Measurements from ENCODE around the gene GLRX5.

Gene GLRX5

GRCh38 chr14:95491936-95492608 is 42.8 kb upstream of the GLRX5 start:
- Histone ChIP-seq H3K27me3 (ENCODE audit: control insufficient read depth in 1 of 2, insufficient read depth in 2 of 2, low read length in 2 of 2) (peaks cover 3 to 10% of the 10 kb centered on the region in 2 donors), H3K36me3 (ENCODE audit: control insufficient read depth in 2 of 2, insufficient read depth in 2 of 2, low read length in 2 of 2) (no peaks in the 10 kb centered on the region), H3K9me3 (ENCODE audit: control insufficient read depth in 2 of 2, low read length in 2 of 2) (no peaks in the 10 kb centered on the region), H3K27ac (ENCODE audit: low read length) (no peak overlapping the region), H3K4me3 (ENCODE audit: low read length in 2 of 2) (no peak overlapping the region), H3K9ac (ENCODE audit: low read length in 2 of 2) (no peak overlapping the region), H3K4me1 (ENCODE audit: control insufficient read depth, insufficient read depth, low read length) (peaks cover 29% of the 10 kb centered on the region)

DNA sequence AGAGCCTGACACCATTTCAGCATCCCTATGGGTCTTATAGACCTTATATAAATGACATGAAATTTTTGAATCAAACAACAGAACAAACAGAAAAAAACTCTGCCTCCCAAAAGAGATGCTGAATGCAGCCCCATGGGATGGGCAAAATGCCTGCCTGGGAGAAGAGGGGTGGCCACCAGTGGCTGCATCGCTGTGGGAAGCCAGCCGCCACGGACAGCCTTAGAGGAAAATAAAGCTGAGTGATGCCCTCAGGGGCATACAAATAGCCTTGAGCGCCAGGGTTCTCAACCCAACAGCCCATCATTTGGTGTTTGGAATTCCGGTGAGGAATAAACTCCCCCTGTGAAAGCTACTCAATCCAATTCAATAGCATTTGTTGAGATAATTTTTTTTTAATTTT is 41.3 kb upstream of the GLRX5 start:
- H3K27me3 ChIP-seq (ENCODE audit: control insufficient read depth in 1 of 2, insufficient read depth in 2 of 2, low read length in 2 of 2) = peaks cover 3 to 10% of the 10 kb centered on the region in 2 donors
- H3K4me1 ChIP-seq (ENCODE audit: control insufficient read depth, insufficient read depth, low read length) = peaks cover 35% of the 10 kb centered on the region
- no peaks in the 10 kb centered on the region for H3K36me3 ChIP-seq (ENCODE audit: control insufficient read depth in 2 of 2, insufficient read depth in 2 of 2, low read length in 2 of 2)
- no peak overlapping the region for H3K27ac ChIP-seq (ENCODE audit: low read length)
- H3K4me3 ChIP-seq (ENCODE audit: low read length in 2 of 2) = no peak overlapping the region
- H3K9ac ChIP-seq (ENCODE audit: low read length in 2 of 2) = no peak overlapping the region
- no peaks in the 10 kb centered on the region for H3K9me3 ChIP-seq (ENCODE audit: control insufficient read depth in 2 of 2, low read length in 2 of 2)

DNA sequence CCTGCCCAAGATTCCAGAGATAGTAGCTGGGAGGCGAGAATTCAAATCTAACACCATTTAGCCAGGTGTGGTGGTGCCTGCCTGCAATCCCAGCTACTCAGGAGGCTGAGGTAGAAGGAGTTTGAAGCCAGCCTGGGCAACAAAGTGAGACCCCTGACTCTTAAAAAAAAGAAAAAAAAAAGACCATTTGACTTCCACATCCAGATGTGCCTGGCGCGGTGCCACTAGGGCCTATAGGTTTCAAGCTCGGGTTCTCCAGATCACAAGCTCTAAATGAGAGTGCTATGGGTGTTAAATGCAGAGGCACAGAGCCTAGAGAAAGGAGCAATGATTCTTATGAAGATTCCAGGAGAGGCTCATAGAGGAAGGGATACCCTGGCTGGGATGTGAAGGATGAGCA is 40.9 kb upstream of the GLRX5 start:
- Histone ChIP-seq H3K9ac (ENCODE audit: low read length in 2 of 2) (no peak overlapping the region), H3K36me3 (ENCODE audit: control insufficient read depth in 2 of 2, insufficient read depth in 2 of 2, low read length in 2 of 2) (no peaks in the 10 kb centered on the region), H3K4me1 (ENCODE audit: control insufficient read depth, insufficient read depth, low read length) (peaks cover 36% of the 10 kb centered on the region), H3K27ac (ENCODE audit: low read length) (no peak overlapping the region), H3K9me3 (ENCODE audit: control insufficient read depth in 2 of 2, low read length in 2 of 2) (no peaks in the 10 kb centered on the region), H3K27me3 (ENCODE audit: control insufficient read depth in 1 of 2, insufficient read depth in 2 of 2, low read length in 2 of 2) (peaks cover 3 to 10% of the 10 kb centered on the region in 2 donors), H3K4me3 (ENCODE audit: low read length in 2 of 2) (no peak overlapping the region)

DNA sequence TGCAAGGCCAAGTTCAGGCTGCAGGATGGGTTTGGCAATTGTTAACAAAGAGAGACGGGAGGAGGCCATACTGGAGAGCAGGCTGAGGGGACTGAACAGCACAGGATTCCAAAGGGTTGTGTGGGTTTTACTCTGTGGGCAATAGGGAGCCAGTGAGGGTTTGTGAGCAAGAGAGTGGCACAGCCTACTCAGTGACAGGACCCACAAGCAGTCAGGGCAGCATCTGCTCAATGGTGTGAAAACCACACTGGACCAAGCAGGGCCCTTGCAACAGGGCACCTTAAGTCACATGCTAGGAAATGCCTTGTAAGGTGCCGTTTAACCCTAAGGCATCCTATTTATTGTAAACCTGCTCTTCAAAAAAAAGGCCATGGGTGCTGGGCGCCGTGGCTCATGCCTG is 40.4 kb upstream of the GLRX5 start:
- no peaks in the 10 kb centered on the region for H3K36me3 ChIP-seq (ENCODE audit: control insufficient read depth in 2 of 2, insufficient read depth in 2 of 2, low read length in 2 of 2)
- H3K4me3 ChIP-seq (ENCODE audit: low read length in 2 of 2) = no peak overlapping the region
- no peak overlapping the region for H3K27ac ChIP-seq (ENCODE audit: low read length)
- H3K4me1 ChIP-seq (ENCODE audit: control insufficient read depth, insufficient read depth, low read length) = peaks cover 38% of the 10 kb centered on the region
- H3K9ac ChIP-seq (ENCODE audit: low read length in 2 of 2) = no peak overlapping the region
- peaks cover 3 to 10% of the 10 kb centered on the region in 2 donors for H3K27me3 ChIP-seq (ENCODE audit: control insufficient read depth in 1 of 2, insufficient read depth in 2 of 2, low read length in 2 of 2)
- H3K9me3 ChIP-seq (ENCODE audit: control insufficient read depth in 2 of 2, low read length in 2 of 2) = no peaks in the 10 kb centered on the region

DNA sequence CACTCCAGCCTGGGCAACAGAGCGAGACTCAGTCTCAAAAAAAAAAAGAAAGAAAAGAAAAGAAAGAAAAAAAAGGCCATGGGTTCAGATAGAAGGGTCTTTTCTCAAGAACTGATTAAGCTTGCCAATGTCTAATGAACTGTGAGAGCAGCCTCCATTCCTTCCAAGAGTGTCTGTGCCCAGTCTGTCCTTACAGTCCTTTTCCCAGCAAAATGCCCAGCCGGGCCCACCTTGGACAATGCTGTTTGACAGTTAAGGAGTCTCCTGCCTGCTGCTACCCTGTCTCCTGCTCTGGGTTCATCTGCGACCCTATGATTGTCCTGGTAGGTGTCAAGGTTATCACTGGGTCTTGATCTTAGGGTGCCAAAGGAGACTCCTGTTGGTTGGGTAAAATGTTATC is 39.8 kb upstream of the GLRX5 start:
- no peak overlapping the region for H3K4me3 ChIP-seq (ENCODE audit: low read length in 2 of 2)
- H3K4me1 ChIP-seq (ENCODE audit: control insufficient read depth, insufficient read depth, low read length) = peaks cover 34% of the 10 kb centered on the region
- H3K36me3 ChIP-seq (ENCODE audit: control insufficient read depth in 2 of 2, insufficient read depth in 2 of 2, low read length in 2 of 2) = no peaks in the 10 kb centered on the region
- H3K9me3 ChIP-seq (ENCODE audit: control insufficient read depth in 2 of 2, low read length in 2 of 2) = no peaks in the 10 kb centered on the region
- no peak overlapping the region for H3K27ac ChIP-seq (ENCODE audit: low read length)
- peaks cover 3 to 10% of the 10 kb centered on the region in 2 donors for H3K27me3 ChIP-seq (ENCODE audit: control insufficient read depth in 1 of 2, insufficient read depth in 2 of 2, low read length in 2 of 2)
- no peak overlapping the region for H3K9ac ChIP-seq (ENCODE audit: low read length in 2 of 2)

GRCh38 chr14:95495538-95496025 is 39.3 kb upstream of the GLRX5 start:
- H3K27ac ChIP-seq (ENCODE audit: low read length) = peak overlapping the region; percentile 18
- peaks cover 3 to 8% of the 10 kb centered on the region in 2 donors for H3K27me3 ChIP-seq (ENCODE audit: control insufficient read depth in 1 of 2, insufficient read depth in 2 of 2, low read length in 2 of 2)
- no peaks in the 10 kb centered on the region for H3K9me3 ChIP-seq (ENCODE audit: control insufficient read depth in 2 of 2, low read length in 2 of 2)
- H3K4me1 ChIP-seq (ENCODE audit: control insufficient read depth, insufficient read depth, low read length) = peaks cover 34% of the 10 kb centered on the region
- H3K36me3 ChIP-seq (ENCODE audit: control insufficient read depth in 2 of 2, insufficient read depth in 2 of 2, low read length in 2 of 2) = no peaks in the 10 kb centered on the region
- no peak overlapping the region for H3K9ac ChIP-seq (ENCODE audit: low read length in 2 of 2)
- H3K4me3 ChIP-seq (ENCODE audit: low read length in 2 of 2) = no peak overlapping the region

GRCh38 chr14:95496111-95496681 is 38.7 kb upstream of the GLRX5 start:
- H3K9me3 ChIP-seq (ENCODE audit: control insufficient read depth in 2 of 2, low read length in 2 of 2) = no peaks in the 10 kb centered on the region
- no peaks in the 10 kb centered on the region for H3K36me3 ChIP-seq (ENCODE audit: control insufficient read depth in 2 of 2, insufficient read depth in 2 of 2, low read length in 2 of 2)
- H3K27me3 ChIP-seq (ENCODE audit: control insufficient read depth in 1 of 2, insufficient read depth in 2 of 2, low read length in 2 of 2) = peaks cover 3 to 5% of the 10 kb centered on the region in 2 donors
- H3K9ac ChIP-seq (ENCODE audit: low read length in 2 of 2) = no peak overlapping the region
- H3K4me1 ChIP-seq (ENCODE audit: control insufficient read depth, insufficient read depth, low read length) = peaks cover 36% of the 10 kb centered on the region
- peak overlapping the region; percentile 18 for H3K27ac ChIP-seq (ENCODE audit: low read length)
- no peak overlapping the region for H3K4me3 ChIP-seq (ENCODE audit: low read length in 2 of 2)

DNA sequence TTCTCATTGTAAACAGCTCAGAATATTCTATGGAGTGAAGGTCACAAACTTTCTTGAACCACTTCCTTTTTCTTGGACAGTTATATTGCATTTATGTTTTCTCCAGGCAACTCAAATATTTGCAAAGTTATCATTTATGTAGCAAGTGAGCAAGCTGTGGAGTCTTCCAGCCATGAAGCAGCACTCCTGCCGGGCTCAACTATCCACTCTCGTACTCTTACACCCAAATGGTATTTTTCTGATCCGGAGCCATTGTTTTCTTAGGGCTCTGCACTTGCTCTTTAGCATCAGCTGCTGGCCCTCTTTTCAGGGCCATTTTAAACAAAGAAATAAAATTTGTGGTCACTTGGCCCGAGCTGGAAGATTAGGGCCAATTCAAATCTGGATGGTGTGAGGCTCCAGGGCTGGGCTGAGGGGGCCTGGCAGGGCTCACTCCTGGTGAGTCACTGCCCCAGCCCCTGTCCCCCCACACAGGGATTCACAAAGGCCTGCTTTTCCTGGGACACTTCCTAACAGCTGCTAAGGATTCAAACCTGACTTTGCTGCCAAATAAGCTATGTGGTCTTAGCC is 38.1 kb upstream of the GLRX5 start:
- Histone ChIP-seq H3K9me3 (ENCODE audit: control insufficient read depth in 2 of 2, low read length in 2 of 2) (no peaks in the 10 kb centered on the region), H3K36me3 (ENCODE audit: control insufficient read depth in 2 of 2, insufficient read depth in 2 of 2, low read length in 2 of 2) (no peaks in the 10 kb centered on the region), H3K27ac (ENCODE audit: low read length) (peak overlapping the region; percentile 18), H3K4me1 (ENCODE audit: control insufficient read depth, insufficient read depth, low read length) (peaks cover 36% of the 10 kb centered on the region), H3K4me3 (ENCODE audit: low read length in 2 of 2) (no peak overlapping the region), H3K9ac (ENCODE audit: low read length in 2 of 2) (peak overlapping the region in 1 of 2 donors; percentile 7), H3K27me3 (ENCODE audit: control insufficient read depth in 1 of 2, insufficient read depth in 2 of 2, low read length in 2 of 2) (peaks cover 3 to 5% of the 10 kb centered on the region in 2 donors)

DNA sequence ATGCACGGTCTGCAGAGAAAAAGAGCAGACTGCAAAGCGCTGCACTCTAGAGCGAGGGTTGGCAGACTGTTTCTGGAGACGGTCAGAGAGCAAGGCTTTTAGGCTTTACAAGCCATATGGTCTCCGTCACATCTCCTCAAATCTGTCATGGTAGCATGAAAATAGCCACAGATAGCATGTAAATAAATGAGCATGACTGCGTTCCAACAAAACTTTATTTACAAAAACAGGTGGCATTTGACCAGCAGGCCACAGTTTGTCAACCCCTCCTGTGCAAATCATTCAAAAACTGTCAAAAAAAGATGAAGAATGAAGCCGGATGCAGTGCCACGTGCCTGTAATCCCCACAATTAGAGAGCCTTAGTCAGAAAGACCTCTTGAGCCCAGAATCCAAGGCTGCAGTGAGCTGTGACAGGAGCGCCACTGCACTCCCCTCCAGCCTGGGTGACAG is 37.3 kb upstream of the GLRX5 start:
- Histone ChIP-seq H3K4me1 (ENCODE audit: control insufficient read depth, insufficient read depth, low read length) (peaks cover 36% of the 10 kb centered on the region), H3K36me3 (ENCODE audit: control insufficient read depth in 2 of 2, insufficient read depth in 2 of 2, low read length in 2 of 2) (no peaks in the 10 kb centered on the region), H3K9ac (ENCODE audit: low read length in 2 of 2) (no peak overlapping the region), H3K27ac (ENCODE audit: low read length) (no peak overlapping the region), H3K9me3 (ENCODE audit: control insufficient read depth in 2 of 2, low read length in 2 of 2) (no peaks in the 10 kb centered on the region), H3K27me3 (ENCODE audit: control insufficient read depth in 1 of 2, insufficient read depth in 2 of 2, low read length in 2 of 2) (peaks cover 3 to 5% of the 10 kb centered on the region in 2 donors), H3K4me3 (ENCODE audit: low read length in 2 of 2) (no peak overlapping the region)

- no peak overlapping the region for H3K9ac ChIP-seq (ENCODE audit: low read length in 2 of 2)
- H3K36me3 ChIP-seq (ENCODE audit: control insufficient read depth in 2 of 2, insufficient read depth in 2 of 2, low read length in 2 of 2) = no peaks in the 10 kb centered on the region
- peaks cover 36% of the 10 kb centered on the region for H3K4me1 ChIP-seq (ENCODE audit: control insufficient read depth, insufficient read depth, low read length)
- H3K27ac ChIP-seq (ENCODE audit: low read length) = no peak overlapping the region
- no peak overlapping the region for H3K4me3 ChIP-seq (ENCODE audit: low read length in 2 of 2)
- peaks cover 0 to 2% of the 10 kb centered on the region in 2 donors for H3K27me3 ChIP-seq (ENCODE audit: control insufficient read depth in 1 of 2, insufficient read depth in 2 of 2, low read length in 2 of 2)
- H3K9me3 ChIP-seq (ENCODE audit: control insufficient read depth in 2 of 2, low read length in 2 of 2) = no peaks in the 10 kb centered on the region
These were observed 36.1 kb upstream of the GLRX5 start for GRCh38 chr14:95498622-95499353.
